Colon (tissue), 2 donors: Measurements from ENCODE around the gene ADGB.

Source experiments
- FAIRE-seq: peaks from 2 replicates; lab custom pipeline; 2012; peaks lifted over from hg19 to GRCh38; lab: Jason Lieb, UNC
- donor health status: control.
- donor health status: control.

Gene ADGB

GRCh38 chr6:146862508-146862919, 263.7 kb downstream of the ADGB start:
- no peak for FAIRE-seq

- FAIRE-seq, result no peak
Measured at GRCh38 chr6:146864300-146864699, 265.5 kb downstream of the ADGB start.

DNA sequence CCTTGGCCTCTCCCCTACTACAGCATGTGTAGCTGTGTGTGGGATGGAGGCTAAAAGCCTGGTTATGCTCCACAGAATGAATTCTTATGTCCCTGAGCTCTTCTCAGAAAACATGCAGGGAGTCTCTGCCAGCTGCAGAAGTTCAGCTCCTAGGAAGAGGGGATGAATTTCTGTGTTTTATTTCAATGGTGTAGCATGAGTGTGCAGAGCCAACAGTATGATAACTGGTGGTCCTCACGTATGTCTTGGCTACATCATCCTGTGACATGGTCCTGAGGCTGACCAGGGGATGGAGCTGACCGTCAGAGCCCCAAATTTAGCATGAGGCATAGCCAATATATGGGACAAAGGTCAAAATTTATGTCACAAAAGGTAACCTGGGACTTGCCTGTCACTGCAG, 266.1 kb downstream of the ADGB start:
- no peak for FAIRE-seq
